Measurements from ENCODE around the gene LKAAEAR1. TPM values are rescaled to one million over a fixed set of nuclear protein-coding genes. Genes with fewer than 3 reads are reported as not detected.
A peak's percentile ranks its signal among the peaks of the same experiment; 100 is the strongest.

The LKAAEAR1 gene
- total RNA-seq, 1 donor from 2014 or later = not detected

GRCh38 chr20:64056639-64056888 lies 27.6 kb downstream of the LKAAEAR1 start:
- H3K36me3 Mint-ChIP-seq (ENCODE audit: insufficient read depth) = no peaks in the 10 kb centered on the region
- TF ChIP-seq, protein P1, sequence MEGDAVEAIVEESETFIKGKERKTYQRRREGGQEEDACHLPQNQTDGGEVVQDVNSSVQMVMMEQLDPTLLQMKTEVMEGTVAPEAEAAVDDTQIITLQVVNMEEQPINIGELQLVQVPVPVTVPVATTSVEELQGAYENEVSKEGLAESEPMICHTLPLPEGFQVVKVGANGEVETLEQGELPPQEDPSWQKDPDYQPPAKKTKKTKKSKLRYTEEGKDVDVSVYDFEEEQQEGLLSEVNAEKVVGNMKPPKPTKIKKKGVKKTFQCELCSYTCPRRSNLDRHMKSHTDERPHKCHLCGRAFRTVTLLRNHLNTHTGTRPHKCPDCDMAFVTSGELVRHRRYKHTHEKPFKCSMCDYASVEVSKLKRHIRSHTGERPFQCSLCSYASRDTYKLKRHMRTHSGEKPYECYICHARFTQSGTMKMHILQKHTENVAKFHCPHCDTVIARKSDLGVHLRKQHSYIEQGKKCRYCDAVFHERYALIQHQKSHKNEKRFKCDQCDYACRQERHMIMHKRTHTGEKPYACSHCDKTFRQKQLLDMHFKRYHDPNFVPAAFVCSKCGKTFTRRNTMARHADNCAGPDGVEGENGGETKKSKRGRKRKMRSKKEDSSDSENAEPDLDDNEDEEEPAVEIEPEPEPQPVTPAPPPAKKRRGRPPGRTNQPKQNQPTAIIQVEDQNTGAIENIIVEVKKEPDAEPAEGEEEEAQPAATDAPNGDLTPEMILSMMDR (IDR thresholded peaks at IDR 0.05; ENCODE audit: unreplicated experiment) = no peak
- H3K4me3 Mint-ChIP-seq (ENCODE audit: low read depth) = no peak overlapping the region
- no peak for DNase-seq (ENCODE audit: low spot score, unreplicated experiment)
- H3K27ac Mint-ChIP-seq = no peak overlapping the region
- H3K27me3 Mint-ChIP-seq = peaks cover 24% of the 10 kb centered on the region
- no peaks in the 10 kb centered on the region for H3K9me3 Mint-ChIP-seq (ENCODE audit: low read depth)
- peaks cover 6% of the 10 kb centered on the region for H3K4me1 Mint-ChIP-seq (ENCODE audit: low read depth)

GRCh38 chr20:64055893-64056638 lies 28.1 kb downstream of the LKAAEAR1 start:
- H3K27me3 Mint-ChIP-seq = peaks cover 26% of the 10 kb centered on the region
- no peak overlapping the region for H3K4me3 Mint-ChIP-seq (ENCODE audit: low read depth)
- TF ChIP-seq, protein P1 (IDR thresholded peaks at IDR 0.05; ENCODE audit: unreplicated experiment) = no peak
- no peaks in the 10 kb centered on the region for H3K36me3 Mint-ChIP-seq (ENCODE audit: insufficient read depth)
- peaks cover 6% of the 10 kb centered on the region for H3K4me1 Mint-ChIP-seq (ENCODE audit: low read depth)
- DNase-seq (ENCODE audit: low spot score, unreplicated experiment) = no peak
- H3K27ac Mint-ChIP-seq = no peak overlapping the region
- no peaks in the 10 kb centered on the region for H3K9me3 Mint-ChIP-seq (ENCODE audit: low read depth)

DNA sequence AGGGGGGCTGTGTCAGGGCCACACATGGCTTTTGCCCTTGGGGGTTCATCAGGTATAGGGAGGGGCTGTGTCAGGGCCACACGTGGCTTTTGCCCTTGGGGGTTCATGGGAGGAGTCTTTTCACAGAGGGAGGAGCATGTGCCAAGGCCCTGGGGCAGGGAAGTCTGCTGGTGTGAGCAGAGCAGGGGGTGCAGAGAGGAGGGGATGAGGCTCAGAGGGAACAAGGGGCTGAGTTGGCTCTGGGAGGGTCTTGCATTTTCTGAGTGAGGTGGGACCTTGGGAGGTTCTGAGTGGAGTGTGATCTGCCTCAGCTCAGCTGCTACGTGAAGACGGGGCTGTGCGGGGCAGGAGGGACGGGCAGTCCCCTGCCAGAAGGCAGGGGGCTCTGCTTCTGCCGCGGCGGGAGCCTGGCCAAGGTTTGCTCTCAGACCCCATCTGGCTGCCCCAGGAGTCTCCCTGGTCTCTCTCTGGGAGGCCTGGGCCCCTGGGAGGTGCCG lies 28.8 kb downstream of the LKAAEAR1 start:
- TF ChIP-seq, protein P1 (IDR thresholded peaks at IDR 0.05; ENCODE audit: unreplicated experiment) = no peak
- Mint-ChIP-seq H3K27ac (peak overlapping the region; percentile 45), H3K9me3 (ENCODE audit: low read depth) (no peaks in the 10 kb centered on the region), H3K27me3 (peaks cover 32% of the 10 kb centered on the region), H3K4me3 (ENCODE audit: low read depth) (no peak overlapping the region), H3K36me3 (ENCODE audit: insufficient read depth) (no peaks in the 10 kb centered on the region), H3K4me1 (ENCODE audit: low read depth) (peaks cover 6% of the 10 kb centered on the region)
- DNase-seq (ENCODE audit: low spot score, unreplicated experiment) = no peak

GRCh38 chr20:64053841-64054661 lies 30.1 kb downstream of the LKAAEAR1 start:
- H3K9me3 Mint-ChIP-seq (ENCODE audit: low read depth) = no peaks in the 10 kb centered on the region
- no peak for DNase-seq (ENCODE audit: low spot score, unreplicated experiment)
- peaks cover 37% of the 10 kb centered on the region for H3K27me3 Mint-ChIP-seq
- H3K4me3 Mint-ChIP-seq (ENCODE audit: low read depth) = no peak overlapping the region
- peaks cover 6% of the 10 kb centered on the region for H3K4me1 Mint-ChIP-seq (ENCODE audit: low read depth)
- TF ChIP-seq, protein P1 (IDR thresholded peaks at IDR 0.05; ENCODE audit: unreplicated experiment) = peak; percentile 32
- no peaks in the 10 kb centered on the region for H3K36me3 Mint-ChIP-seq (ENCODE audit: insufficient read depth)
- no peak overlapping the region for H3K27ac Mint-ChIP-seq

DNA sequence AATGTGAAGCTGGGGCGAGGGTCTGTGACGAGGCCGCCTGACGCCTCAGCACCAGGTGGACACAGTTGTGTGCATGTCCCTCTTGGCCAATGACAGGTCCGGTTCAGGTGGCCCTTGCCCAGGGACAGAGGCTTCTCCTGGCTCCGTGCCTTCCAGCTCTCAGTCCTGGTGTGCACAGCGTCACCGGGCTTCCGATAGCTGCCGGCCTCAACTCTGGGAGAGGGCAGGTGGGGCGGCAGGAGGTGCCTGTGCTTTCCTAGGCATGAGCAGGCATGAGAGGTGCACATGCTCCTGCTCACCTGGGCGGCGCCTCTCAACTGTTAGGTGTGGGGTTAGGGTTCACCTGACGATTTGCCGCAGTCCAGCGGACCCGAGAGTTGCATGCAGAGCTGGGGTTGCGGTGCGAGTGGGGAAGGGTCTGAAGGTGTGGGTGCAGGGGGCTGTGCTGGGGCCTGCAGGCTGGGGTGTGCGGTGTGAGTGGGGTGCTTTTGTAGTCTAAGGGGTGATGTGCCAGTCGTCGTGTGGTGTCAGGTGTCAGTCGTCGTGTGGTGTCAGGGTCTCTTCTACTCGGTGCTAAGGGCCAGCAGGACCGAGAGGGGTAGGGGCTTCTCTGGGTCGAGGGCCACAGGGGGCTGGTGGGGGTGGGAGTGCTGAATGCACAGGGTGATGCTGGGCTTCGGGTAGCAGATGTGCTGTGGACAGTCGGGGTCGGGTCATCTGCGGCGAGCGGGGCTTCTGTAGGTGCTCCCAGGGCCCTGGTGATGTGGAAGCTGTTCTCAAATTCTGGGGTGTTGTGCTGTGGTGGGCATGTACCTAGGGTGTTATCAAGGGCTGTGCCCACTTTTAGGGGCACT lies 31.0 kb downstream of the LKAAEAR1 start:
- H3K27me3 Mint-ChIP-seq = peaks cover 39% of the 10 kb centered on the region
- no peaks in the 10 kb centered on the region for H3K36me3 Mint-ChIP-seq (ENCODE audit: insufficient read depth)
- no peaks in the 10 kb centered on the region for H3K9me3 Mint-ChIP-seq (ENCODE audit: low read depth)
- TF ChIP-seq, protein P1 (IDR thresholded peaks at IDR 0.05; ENCODE audit: unreplicated experiment) = no peak
- no peak overlapping the region for H3K4me3 Mint-ChIP-seq (ENCODE audit: low read depth)
- no peak for DNase-seq (ENCODE audit: low spot score, unreplicated experiment)
- H3K4me1 Mint-ChIP-seq (ENCODE audit: low read depth) = peaks cover 5% of the 10 kb centered on the region
- H3K27ac Mint-ChIP-seq = no peak overlapping the region
